HG03139 (cell line): ENCODE measurements around the gene AMBRA1.

Experiments
- ATAC-seq: cut with Tn5 transposase; IDR thresholded peaks from one replicate; pipeline ENCODE4 v1.9.1; 2021; ENCODE audit not compliant: unreplicated experiment

The AMBRA1 gene

GRCh38 chr11:46480166-46480726 lies 113.6 kb downstream of the AMBRA1 start:
- ATAC-seq, result no peak

GRCh38 chr11:46479601-46480000 lies 114.2 kb downstream of the AMBRA1 start:
- no peak for ATAC-seq

GRCh38 chr11:46478196-46478595 lies 115.6 kb downstream of the AMBRA1 start:
- no peak for ATAC-seq

GRCh38 chr11:46477136-46477535 lies 116.7 kb downstream of the AMBRA1 start:
- ATAC-seq, result no peak

- ATAC-seq, result no peak
These were observed 117.8 kb downstream of the AMBRA1 start for GRCh38 chr11:46475926-46476545.

GRCh38 chr11:46475051-46475925 lies 118.5 kb downstream of the AMBRA1 start:
- ATAC-seq, result no peak

- ATAC-seq, result no peak
These were observed 121.2 kb downstream of the AMBRA1 start for GRCh38 chr11:46472662-46472994.

- ATAC-seq, result no peak
These were observed 121.7 kb downstream of the AMBRA1 start for GRCh38 chr11:46471943-46472661.

- ATAC-seq, result no peak
These were observed 123.9 kb downstream of the AMBRA1 start for GRCh38 chr11:46469926-46470325.

GRCh38 chr11:46465683-46466082 lies 128.1 kb downstream of the AMBRA1 start:
- no peak for ATAC-seq

- ATAC-seq, result no peak
These were observed 130.0 kb downstream of the AMBRA1 start for GRCh38 chr11:46463701-46464421.

GRCh38 chr11:46461461-46461927 lies 132.3 kb downstream of the AMBRA1 start:
- ATAC-seq, result no peak

GRCh38 chr11:46458491-46458890 lies 135.3 kb downstream of the AMBRA1 start:
- no peak for ATAC-seq

GRCh38 chr11:46457659-46458424 lies 136.0 kb downstream of the AMBRA1 start:
- no peak for ATAC-seq

- ATAC-seq, result no peak
These were observed 136.8 kb downstream of the AMBRA1 start for GRCh38 chr11:46457021-46457420.

- no peak for ATAC-seq
These were observed 137.4 kb downstream of the AMBRA1 start for GRCh38 chr11:46456269-46457001.

- ATAC-seq, result no peak
These were observed 138.0 kb downstream of the AMBRA1 start for GRCh38 chr11:46455834-46456233.

- ATAC-seq, result no peak
These were observed 140.8 kb downstream of the AMBRA1 start for GRCh38 chr11:46452918-46453517.

GRCh38 chr11:46451759-46452158 lies 142.1 kb downstream of the AMBRA1 start:
- no peak for ATAC-seq
